CD4-positive, alpha-beta T cell (primary cell): Measurements from ENCODE around the gene STK11. TPM values are rescaled to one million over a fixed set of nuclear protein-coding genes. Genes with fewer than 3 reads are reported as not detected.

Experiments
- ATAC-seq: fragments of 200-7000 bp; cut with Tn5 transposase; one replicate; pipeline ENCODE4 v1.10.0; 2022; ENCODE audit warnings: mild to moderate bottlenecking; ENCODE audit not compliant: poor library complexity
- CTCF ChIA-PET: fragments of 350-600 bp; sonication (Branson Sonifier 250); formaldehyde crosslinking; loops from one replicate; lab custom pipeline; 2021; ENCODE audit warnings: antibody characterized with exemption, inconsistent platforms; lab: Charles Lee
- POLR2A ChIA-PET: fragments of 350-600 bp; sonication (Branson Sonifier 250); formaldehyde crosslinking; loops from one replicate; lab custom pipeline; 2021; ENCODE audit warnings: antibody characterized with exemption, inconsistent platforms; lab: Charles Lee
- DNase-seq, 14 experiments: peaks; one replicate each; pipeline ENCODE4 v3.0.0-alpha.2; 2013 to 2020; ENCODE audit warnings: mixed read lengths in 2 of 14
- H3K27ac ChIP-seq, 2 donors: one replicate each; pipeline versions ENCODE4 v1.5.1 to v1.7.0; 2013; ENCODE audit warnings: low read length in 2 of 2, low read depth in 1 of 2, mild to moderate bottlenecking in 1 of 2
- H3K27me3 ChIP-seq, 2 experiments: 1 replicate in 1 of 2; 2 replicates in 1 of 2; pipeline versions ENCODE4 v1.6.1 to v1.7.0; 2013; ENCODE audit warnings: low read length in 2 of 2, control low read depth in 1 of 2, mild to moderate bottlenecking in 1 of 2, moderate library complexity in 1 of 2; ENCODE audit not compliant: insufficient read depth in 2 of 2, control insufficient read depth in 1 of 2
- H3K36me3 ChIP-seq: one replicate; pipeline ENCODE4 v1.6.1; 2013; ENCODE audit warnings: low read length, control low read depth; ENCODE audit not compliant: insufficient read depth
- H3K4me1 ChIP-seq: one replicate; pipeline ENCODE4 v1.6.1; 2013; ENCODE audit warnings: low read length, control low read depth; ENCODE audit not compliant: insufficient read depth
- H3K4me3 ChIP-seq: one replicate; pipeline ENCODE4 v1.5.1; 2013; ENCODE audit warnings: mild to moderate bottlenecking, low read length, moderate library complexity
- H3K9me3 ChIP-seq, 2 experiments: 1 replicate in 1 of 2; 2 replicates in 1 of 2; pipeline versions ENCODE4 v1.6.1 to v1.7.0; 2013; ENCODE audit warnings: low read length in 2 of 2, mild to moderate bottlenecking in 2 of 2, control low read depth in 1 of 2, moderate library complexity in 1 of 2; ENCODE audit not compliant: control insufficient read depth in 1 of 2, insufficient read depth in 1 of 2
- H3K27ac Mint-ChIP-seq: one replicate; pipeline ENCODE4 v1.8.0; 2020; ENCODE audit warnings: mixed read lengths
- H3K27me3 Mint-ChIP-seq: one replicate; pipeline ENCODE4 v1.8.0; 2021; ENCODE audit warnings: mixed read lengths
- H3K36me3 Mint-ChIP-seq: one replicate; pipeline ENCODE4 v1.8.0; 2021; ENCODE audit warnings: low read depth, mixed read lengths
- H3K4me1 Mint-ChIP-seq: one replicate; pipeline ENCODE4 v1.8.0; 2021; ENCODE audit warnings: low read depth, mixed read lengths
- H3K4me3 Mint-ChIP-seq: one replicate; pipeline ENCODE4 v1.8.0; 2020; ENCODE audit warnings: mild to moderate bottlenecking, mixed read lengths
- H3K9me3 Mint-ChIP-seq: one replicate; pipeline ENCODE4 v1.8.0; 2020; ENCODE audit warnings: mixed read lengths
- intact Hi-C, 2 experiments: fragments of 100-400 bp; cut with DNase I in 1 of 2; cut with micrococcal nuclease in 1 of 2; formaldehyde crosslinking; loops; one replicate each; pipeline versions ENCODE4 v1.15.1 to v1.9.0; 2023 to 2025; cut with DNase I, micrococcal nuclease
- total RNA-seq, 174 experiments: library from RNA in 2 of 174; stranded (reverse) in 2 of 174; gene quantifications; one replicate each; pipeline ENCODE4 v1.2.3 and lab custom pipeline; 2021 to 2026
- TF ChIP-seq, protein P1 (sequence below): fragments of 200-600 bp; IDR thresholded peaks from one replicate; pipeline ENCODE4 v1.8.0; 2022; ENCODE audit warnings: antibody characterized with exemption, mild to moderate bottlenecking

STK11 gene
- total RNA-seq, 2 experiments from 2014 or later = 49.7 to 53.0 TPM

DNA sequence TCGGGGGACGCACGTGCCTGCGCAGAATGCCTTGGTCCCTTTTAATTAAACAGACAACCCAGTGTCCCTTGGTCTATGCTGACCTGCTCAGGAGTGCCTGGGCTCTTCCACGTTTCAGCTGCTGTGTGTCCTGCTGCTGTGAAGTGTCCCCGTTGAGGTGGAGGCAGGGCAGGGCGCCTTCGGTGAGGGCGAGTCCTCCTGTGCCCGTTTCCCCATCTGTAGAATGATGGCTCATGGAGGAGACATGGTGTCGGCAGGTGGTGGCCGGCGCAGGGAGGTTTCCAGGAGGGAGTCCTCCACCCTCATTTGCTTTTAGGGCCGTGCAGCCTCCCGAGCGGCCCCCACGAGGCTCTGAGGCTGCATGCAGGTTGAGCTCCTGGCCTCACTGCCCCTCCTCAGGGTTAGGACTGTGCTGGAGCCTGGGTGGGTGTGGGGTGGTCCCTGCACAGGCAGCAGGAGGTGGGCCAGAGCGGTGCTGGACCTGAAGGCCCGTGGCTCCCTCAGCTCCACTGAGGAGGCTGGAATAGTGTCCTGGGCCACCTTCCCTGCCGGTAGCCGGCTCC, 8.8 kb downstream of the STK11 start:
- TF ChIP-seq, protein P1, sequence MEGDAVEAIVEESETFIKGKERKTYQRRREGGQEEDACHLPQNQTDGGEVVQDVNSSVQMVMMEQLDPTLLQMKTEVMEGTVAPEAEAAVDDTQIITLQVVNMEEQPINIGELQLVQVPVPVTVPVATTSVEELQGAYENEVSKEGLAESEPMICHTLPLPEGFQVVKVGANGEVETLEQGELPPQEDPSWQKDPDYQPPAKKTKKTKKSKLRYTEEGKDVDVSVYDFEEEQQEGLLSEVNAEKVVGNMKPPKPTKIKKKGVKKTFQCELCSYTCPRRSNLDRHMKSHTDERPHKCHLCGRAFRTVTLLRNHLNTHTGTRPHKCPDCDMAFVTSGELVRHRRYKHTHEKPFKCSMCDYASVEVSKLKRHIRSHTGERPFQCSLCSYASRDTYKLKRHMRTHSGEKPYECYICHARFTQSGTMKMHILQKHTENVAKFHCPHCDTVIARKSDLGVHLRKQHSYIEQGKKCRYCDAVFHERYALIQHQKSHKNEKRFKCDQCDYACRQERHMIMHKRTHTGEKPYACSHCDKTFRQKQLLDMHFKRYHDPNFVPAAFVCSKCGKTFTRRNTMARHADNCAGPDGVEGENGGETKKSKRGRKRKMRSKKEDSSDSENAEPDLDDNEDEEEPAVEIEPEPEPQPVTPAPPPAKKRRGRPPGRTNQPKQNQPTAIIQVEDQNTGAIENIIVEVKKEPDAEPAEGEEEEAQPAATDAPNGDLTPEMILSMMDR = no peak
- peaks cover 22% of the 10 kb centered on the region for H3K4me1 Mint-ChIP-seq
- no peaks in the 10 kb centered on the region for H3K9me3 Mint-ChIP-seq
- ChIA-PET POLR2A (interaction anchor here (1.9 kb wide), 1 partner anchor 55 kb away, joined by 13 read pairs; the partner anchor contains the start of gene CIRBP), CTCF (interaction anchor here (1.0 to 1.7 kb wide), 2 partner anchors 11 to 30 kb away, joined by 3 to 7 read pairs; no protein-coding TSS in a partner anchor)
- Histone ChIP-seq H3K27me3 (no peaks in the 10 kb centered on the region), H3K27ac (peak overlapping the region in 1 of 2 donors; percentile 80), H3K4me3 (peak overlapping the region; percentile 26), H3K36me3 (peaks cover 22% of the 10 kb centered on the region), H3K9me3 (no peaks in the 10 kb centered on the region), H3K4me1 (peaks cover 47% of the 10 kb centered on the region)
- ATAC-seq (no peak), DNase-seq (no peak)
- peaks cover 19% of the 10 kb centered on the region for H3K36me3 Mint-ChIP-seq
- no peaks in the 10 kb centered on the region for H3K27me3 Mint-ChIP-seq
- H3K4me3 Mint-ChIP-seq = peak overlapping the region; percentile 85
- intact Hi-C loops = no loop called here
- H3K27ac Mint-ChIP-seq = peak overlapping the region; percentile 90

DNA sequence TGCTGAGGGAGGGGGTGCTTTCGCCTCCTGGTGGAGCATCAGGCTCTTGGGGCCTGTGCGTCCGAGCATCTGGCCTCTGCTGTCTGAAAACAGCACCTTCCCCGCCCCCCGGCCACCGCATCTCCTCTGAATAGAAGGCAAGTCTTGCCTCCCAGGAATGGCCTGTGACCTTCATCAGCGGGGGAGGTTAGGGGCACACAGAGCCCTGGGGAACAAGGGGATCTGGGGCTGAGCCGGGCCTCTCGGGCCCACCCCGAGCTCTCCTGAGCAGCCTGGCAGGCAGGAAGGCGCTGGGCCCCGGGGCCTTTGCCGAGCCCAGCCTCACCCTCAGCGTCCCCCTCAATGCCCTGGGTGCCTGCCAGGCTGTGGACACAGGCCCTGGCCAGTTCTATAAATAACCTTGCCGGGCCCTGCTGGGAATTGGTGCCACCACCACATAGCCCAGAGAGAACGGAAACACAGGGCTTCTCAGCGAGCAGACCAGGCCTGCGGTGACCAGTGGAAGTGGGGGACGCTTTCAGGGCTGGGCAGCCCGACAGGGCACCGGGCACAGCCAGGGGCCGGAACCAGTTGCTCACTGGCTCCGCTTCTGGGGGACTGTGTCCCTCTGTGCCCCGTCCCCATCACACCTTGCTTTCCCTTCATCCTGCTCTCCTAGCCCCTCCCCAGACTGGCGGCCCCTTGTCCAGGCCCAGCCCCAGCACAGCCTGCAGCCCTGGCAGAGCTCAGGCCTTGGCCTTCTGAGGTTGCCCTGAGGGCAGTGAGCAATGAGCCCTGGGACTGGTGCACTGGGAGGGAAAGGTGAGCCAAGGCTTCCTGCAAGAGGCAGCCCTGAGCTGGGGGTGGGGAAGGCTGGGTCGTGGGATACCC, 9.5 kb downstream of the STK11 start:
- DNase-seq (no peak), ATAC-seq (no peak)
- Histone ChIP-seq H3K27me3 (no peaks in the 10 kb centered on the region), H3K36me3 (peaks cover 22% of the 10 kb centered on the region), H3K27ac (no peak overlapping the region), H3K4me3 (no peak overlapping the region), H3K9me3 (no peaks in the 10 kb centered on the region), H3K4me1 (peaks cover 40% of the 10 kb centered on the region)
- no peaks in the 10 kb centered on the region for H3K27me3 Mint-ChIP-seq
- peaks cover 18% of the 10 kb centered on the region for H3K4me1 Mint-ChIP-seq
- intact Hi-C loops = no loop called here
- ChIA-PET POLR2A (interaction anchor here (0.9 to 1.9 kb wide), 2 partner anchors 8 to 54 kb away, joined by 3 to 13 read pairs; partner anchors contain the start of gene CIRBP), CTCF (interaction anchor here (1.7 kb wide), 1 partner anchor 29 kb away, joined by 7 read pairs; no protein-coding TSS in a partner anchor)
- H3K27ac Mint-ChIP-seq = no peak overlapping the region
- peaks cover 19% of the 10 kb centered on the region for H3K36me3 Mint-ChIP-seq
- no peak overlapping the region for H3K4me3 Mint-ChIP-seq
- H3K9me3 Mint-ChIP-seq = no peaks in the 10 kb centered on the region
- TF ChIP-seq, protein P1 = no peak

DNA sequence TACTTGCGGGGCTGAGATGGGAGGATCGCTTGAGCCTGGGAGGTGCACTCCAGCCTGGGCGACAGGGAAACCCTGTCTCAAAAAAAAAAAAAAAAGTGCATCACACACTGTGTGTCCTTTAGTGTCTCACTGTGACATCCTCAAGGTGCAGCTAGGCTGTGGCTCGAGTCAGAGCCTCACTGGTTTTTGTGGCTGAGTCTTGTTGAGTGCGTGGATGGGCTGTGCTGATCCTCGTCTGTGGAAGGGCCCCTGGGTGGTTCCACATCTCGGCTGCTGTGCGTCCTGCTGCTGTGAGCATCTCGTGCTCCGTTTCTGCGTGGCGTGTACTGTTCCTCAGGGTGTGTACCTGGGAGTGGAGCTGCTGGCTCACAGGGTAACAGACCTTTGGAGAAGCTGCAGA, 11.2 kb downstream of the STK11 start:
- Histone ChIP-seq H3K4me3 (no peak overlapping the region), H3K9me3 (no peaks in the 10 kb centered on the region), H3K27me3 (no peaks in the 10 kb centered on the region), H3K27ac (no peak overlapping the region), H3K4me1 (peaks cover 27% of the 10 kb centered on the region), H3K36me3 (peaks cover 30% of the 10 kb centered on the region)
- Mint-ChIP-seq H3K4me1 (peaks cover 15% of the 10 kb centered on the region), H3K27me3 (no peaks in the 10 kb centered on the region), H3K9me3 (no peaks in the 10 kb centered on the region), H3K27ac (no peak overlapping the region), H3K4me3 (no peak overlapping the region), H3K36me3 (peaks cover 15% of the 10 kb centered on the region)
- intact Hi-C loops = no loop called here
- ATAC-seq (no peak), DNase-seq (no peak)
- CTCF ChIA-PET = interaction anchor here (0.7 to 1.3 kb wide), 3 partner anchors 23 to 103 kb away, joined by 3 to 4 read pairs (median 3); no protein-coding TSS in a partner anchor
- TF ChIP-seq, protein P1 = no peak
- POLR2A ChIA-PET = interaction anchor here (1.2 to 1.4 kb wide), 2 partner anchors 10 to 52 kb away, joined by 4 to 5 read pairs; partner anchors contain the start of gene CIRBP
